ENCODE results near the gene ZBTB7C.

The ZBTB7C gene

GRCh38 chr18:48339692-48340091 lies 69.5 kb downstream of the ZBTB7C start:
- no peak for TF ChIP-seq CTCF (IDR thresholded peaks at IDR 0.05; ENCODE audit: extremely low read depth, missing control alignments)
- DNase-seq (ENCODE audit: low spot score): no peak

- DNase-seq (ENCODE audit: low spot score): no peak
- no peak for TF ChIP-seq CTCF (IDR thresholded peaks at IDR 0.05; ENCODE audit: extremely low read depth, missing control alignments)
These were observed 70.3 kb downstream of the ZBTB7C start for GRCh38 chr18:48338915-48339314.

GRCh38 chr18:48337053-48337452 lies 72.1 kb downstream of the ZBTB7C start:
- DNase-seq (ENCODE audit: low spot score): no peak
- TF ChIP-seq CTCF (IDR thresholded peaks at IDR 0.05; ENCODE audit: extremely low read depth, missing control alignments): no peak

GRCh38 chr18:48336332-48336731 lies 72.9 kb downstream of the ZBTB7C start:
- no peak for DNase-seq (ENCODE audit: low spot score)
- no peak for TF ChIP-seq CTCF (IDR thresholded peaks at IDR 0.05; ENCODE audit: extremely low read depth, missing control alignments)

GRCh38 chr18:48335829-48336228 lies 73.4 kb downstream of the ZBTB7C start:
- DNase-seq (ENCODE audit: low spot score): no peak
- TF ChIP-seq CTCF (IDR thresholded peaks at IDR 0.05; ENCODE audit: extremely low read depth, missing control alignments): no peak

GRCh38 chr18:48334845-48335244 lies 74.3 kb downstream of the ZBTB7C start:
- DNase-seq (ENCODE audit: low spot score): no peak
- no peak for TF ChIP-seq CTCF (IDR thresholded peaks at IDR 0.05; ENCODE audit: extremely low read depth, missing control alignments)

GRCh38 chr18:48333563-48333962 lies 75.6 kb downstream of the ZBTB7C start:
- DNase-seq (ENCODE audit: low spot score): no peak

More at GRCh38 chr18:48333563-48333962, 75.6 kb downstream of the ZBTB7C start:
- TF ChIP-seq CTCF (IDR thresholded peaks at IDR 0.05; ENCODE audit: extremely low read depth, missing control alignments): no peak
